Cerebellar cortex (tissue), 1 donor: ENCODE measurements around the gene C5orf58.

Experiments used
- DNase-seq: peaks from one replicate; pipeline ENCODE4 v3.0.0-alpha.2; 2015; ENCODE audit warnings: low spot score

The C5orf58 gene

GRCh38 chr5:170283296-170283695, 50.5 kb downstream of the C5orf58 start:
- DNase-seq: no peak

GRCh38 chr5:170284231-170284630, 51.4 kb downstream of the C5orf58 start:
- DNase-seq: no peak

- DNase-seq: no peak
These were observed 52.4 kb downstream of the C5orf58 start for GRCh38 chr5:170285181-170285580.

- DNase-seq: no peak
These were observed 53.7 kb downstream of the C5orf58 start for GRCh38 chr5:170286386-170286925.

- peak; percentile 11 for DNase-seq
These were observed 54.7 kb downstream of the C5orf58 start for GRCh38 chr5:170287532-170287931.

GRCh38 chr5:170288151-170288550, 55.4 kb downstream of the C5orf58 start:
- no peak for DNase-seq

- DNase-seq: no peak
These were observed 55.8 kb downstream of the C5orf58 start for GRCh38 chr5:170288551-170288950.

- no peak for DNase-seq
These were observed 56.3 kb downstream of the C5orf58 start for GRCh38 chr5:170289121-170289520.

GRCh38 chr5:170289764-170290163, 57.0 kb downstream of the C5orf58 start:
- no peak for DNase-seq

GRCh38 chr5:170290498-170290897, 57.7 kb downstream of the C5orf58 start:
- no peak for DNase-seq

- no peak for DNase-seq
These were observed 59.7 kb downstream of the C5orf58 start for GRCh38 chr5:170292179-170293104.

- DNase-seq: no peak
These were observed 60.5 kb downstream of the C5orf58 start for GRCh38 chr5:170293273-170293672.

GRCh38 chr5:170294057-170294456, 61.3 kb downstream of the C5orf58 start:
- DNase-seq: no peak

- DNase-seq: no peak
These were observed 61.8 kb downstream of the C5orf58 start for GRCh38 chr5:170294556-170294955.
